Stimulated activated CD8-positive, alpha-beta memory T cell treated with anti-CD3 and anti-CD28 coated beads, Interleukin-2, amount 100 ng/mL, for 1 hour (primary cell): Measurements from ENCODE around the gene TXK.

ENCODE experiments used
- DNase-seq, 2 donors: peaks; one replicate each; pipeline ENCODE4 v3.0.0-alpha.2; 2020; ENCODE audit warnings: low read depth in 2 of 2

The TXK gene

GRCh38 chr4:48103483-48104139 lies 30.4 kb downstream of the TXK start:
- no peak for DNase-seq

- DNase-seq, result no peak
Observed at GRCh38 chr4:48102303-48102702, 31.7 kb downstream of the TXK start.

GRCh38 chr4:48100256-48100655 lies 33.8 kb downstream of the TXK start:
- no peak for DNase-seq

GRCh38 chr4:48095441-48095840 lies 38.6 kb downstream of the TXK start:
- DNase-seq, result no peak

GRCh38 chr4:48093991-48094416 lies 40.0 kb downstream of the TXK start:
- DNase-seq, result no peak

GRCh38 chr4:48090621-48091020 lies 43.4 kb downstream of the TXK start:
- no peak for DNase-seq

GRCh38 chr4:48085821-48086589 lies 48.0 kb downstream of the TXK start:
- no peak for DNase-seq

- no peak for DNase-seq
Observed at GRCh38 chr4:48082956-48083355, 51.1 kb downstream of the TXK start.

GRCh38 chr4:48081196-48081595 lies 52.9 kb downstream of the TXK start:
- no peak for DNase-seq

GRCh38 chr4:48079972-48080391 lies 54.1 kb downstream of the TXK start:
- DNase-seq, result no peak

GRCh38 chr4:48078862-48079655 lies 55.0 kb downstream of the TXK start:
- no peak for DNase-seq

- DNase-seq, result no peak
Observed at GRCh38 chr4:48078425-48078824, 55.6 kb downstream of the TXK start.

GRCh38 chr4:48074657-48075056 lies 59.4 kb downstream of the TXK start:
- no peak for DNase-seq

- no peak for DNase-seq
Observed at GRCh38 chr4:48073567-48074103, 60.4 kb downstream of the TXK start.

- no peak for DNase-seq
Observed at GRCh38 chr4:48071191-48071590, 62.9 kb downstream of the TXK start.

GRCh38 chr4:48069026-48069425 lies 65.0 kb downstream of the TXK start:
- no peak for DNase-seq

- DNase-seq, result no peak
Observed at GRCh38 chr4:48068182-48068581, 65.9 kb downstream of the TXK start.

- no peak for DNase-seq
Observed at GRCh38 chr4:48067536-48067935, 66.5 kb downstream of the TXK start.

- no peak for DNase-seq
Observed at GRCh38 chr4:48065587-48066052, 68.4 kb downstream of the TXK start.

- no peak for DNase-seq
Observed at GRCh38 chr4:48064349-48064748, 69.7 kb downstream of the TXK start.

GRCh38 chr4:48058617-48059530 lies 75.2 kb downstream of the TXK start:
- no peak for DNase-seq
